HEK293 (cell line): ENCODE measurements around the gene ADD1.

Experiments
- ATF2 ChIP-seq: fragments of 450-650 bp; formaldehyde crosslinking; IDR thresholded peaks from 2 replicates; pipeline ENCODE4 v1.5.1; 2016; ENCODE audit warnings: missing biosample characterization, missing genetic modification characterization, low read depth
- BCL6B ChIP-seq: fragments of 450-650 bp; formaldehyde crosslinking; IDR thresholded peaks from 2 replicates; pipeline ENCODE4 v1.5.1; 2017; ENCODE audit warnings: missing biosample characterization, missing genetic modification characterization
- GLIS2 ChIP-seq: fragments of 450-650 bp; formaldehyde crosslinking; IDR thresholded peaks from 2 replicates; pipeline ENCODE4 v1.5.1; 2016; ENCODE audit warnings: missing biosample characterization, missing genetic modification characterization
- KLF10 ChIP-seq: fragments of 450-650 bp; IDR thresholded peaks from 2 replicates; pipeline ENCODE4 v1.5.1; 2018; ENCODE audit warnings: missing biosample characterization, mild to moderate bottlenecking, missing genetic modification characterization
- MZF1 ChIP-seq: fragments of 450-650 bp; formaldehyde crosslinking; IDR thresholded peaks from 2 replicates; pipeline ENCODE4 v1.5.1; 2017; ENCODE audit warnings: missing biosample characterization, missing genetic modification characterization, borderline replicate concordance
- REPIN1 ChIP-seq: fragments of 450-650 bp; formaldehyde crosslinking; IDR thresholded peaks from 2 replicates; pipeline ENCODE4 v1.5.1; 2017; ENCODE audit warnings: missing biosample characterization, missing genetic modification characterization, low read depth
- TCF7L2 ChIP-seq: IDR thresholded peaks from 2 replicates; pipeline ENCODE4 v1.6.1; 2011; ENCODE audit warnings: low read depth, mild to moderate bottlenecking, inconsistent platforms, low read length, moderate library complexity, borderline replicate concordance
- TRIM28 ChIP-seq: IDR thresholded peaks from 2 replicates; pipeline ENCODE4 v1.6.1; 2011; ENCODE audit warnings: low read length, control low read depth, borderline replicate concordance
- WT1 ChIP-seq: fragments of 450-650 bp; formaldehyde crosslinking; IDR thresholded peaks from 2 replicates; pipeline ENCODE4 v1.5.1; 2016; ENCODE audit warnings: missing biosample characterization, missing genetic modification characterization
- ZBTB17 ChIP-seq: fragments of 450-650 bp; formaldehyde crosslinking; IDR thresholded peaks from 2 replicates; pipeline ENCODE4 v1.5.1; 2016; ENCODE audit warnings: missing biosample characterization, missing genetic modification characterization
- ZEB2 ChIP-seq: fragments of 450-650 bp; formaldehyde crosslinking; IDR thresholded peaks from 2 replicates; pipeline ENCODE4 v1.5.1; 2016; ENCODE audit warnings: missing biosample characterization, missing genetic modification characterization
- ZFP3 ChIP-seq: fragments of 450-650 bp; formaldehyde crosslinking; IDR thresholded peaks from 2 replicates; pipeline ENCODE4 v1.5.1; 2016; ENCODE audit warnings: low read depth, missing biosample characterization, missing genetic modification characterization
- ZFP37 ChIP-seq: fragments of 450-650 bp; formaldehyde crosslinking; IDR thresholded peaks from 2 replicates; pipeline ENCODE4 v1.5.1; 2016; ENCODE audit warnings: missing biosample characterization, missing genetic modification characterization
- ZIC2 ChIP-seq: fragments of 450-650 bp; formaldehyde crosslinking; IDR thresholded peaks from 2 replicates; pipeline ENCODE4 v1.5.1; 2016; ENCODE audit warnings: missing biosample characterization, missing genetic modification characterization
- ZNF121 ChIP-seq: fragments of 450-650 bp; formaldehyde crosslinking; IDR thresholded peaks from 2 replicates; pipeline ENCODE4 v1.5.1; 2016; ENCODE audit warnings: missing biosample characterization, missing genetic modification characterization
- ZNF19 ChIP-seq: fragments of 450-650 bp; formaldehyde crosslinking; IDR thresholded peaks from 2 replicates; pipeline ENCODE4; 2016; ENCODE audit warnings: missing biosample characterization, missing genetic modification characterization, low read depth
- ZNF24 ChIP-seq: fragments of 450-650 bp; formaldehyde crosslinking; IDR thresholded peaks from 2 replicates; pipeline ENCODE4 v1.5.1; 2016; ENCODE audit warnings: missing biosample characterization, missing genetic modification characterization
- ZNF324 ChIP-seq: fragments of 450-650 bp; formaldehyde crosslinking; IDR thresholded peaks from 2 replicates; pipeline ENCODE4 v1.5.1; 2016; ENCODE audit warnings: missing biosample characterization, missing genetic modification characterization
- ZNF341 ChIP-seq: fragments of 450-650 bp; formaldehyde crosslinking; IDR thresholded peaks from 2 replicates; pipeline ENCODE4; 2016; ENCODE audit warnings: low read depth, missing biosample characterization, missing genetic modification characterization
- ZNF37A ChIP-seq: fragments of 450-650 bp; IDR thresholded peaks from 2 replicates; pipeline ENCODE4 v1.5.1; 2018; ENCODE audit warnings: missing biosample characterization, missing genetic modification characterization
- ZNF404 ChIP-seq: fragments of 450-650 bp; formaldehyde crosslinking; IDR thresholded peaks from 2 replicates; pipeline ENCODE4 v1.5.1; 2017; ENCODE audit warnings: missing biosample characterization, missing genetic modification characterization
- ZNF433 ChIP-seq: fragments of 450-650 bp; formaldehyde crosslinking; IDR thresholded peaks from 2 replicates; pipeline ENCODE4 v1.5.1; 2016; ENCODE audit warnings: missing biosample characterization, missing genetic modification characterization, low read depth
- ZNF473 ChIP-seq: fragments of 450-650 bp; formaldehyde crosslinking; IDR thresholded peaks from 2 replicates; pipeline ENCODE4 v1.5.1; 2017; ENCODE audit warnings: missing biosample characterization, missing genetic modification characterization
- ZNF660 ChIP-seq: fragments of 450-650 bp; IDR thresholded peaks from 2 replicates; pipeline ENCODE4 v1.5.1; 2018; ENCODE audit warnings: missing biosample characterization, mild to moderate bottlenecking, missing genetic modification characterization
- ZNF707 ChIP-seq: fragments of 450-650 bp; formaldehyde crosslinking; IDR thresholded peaks from 2 replicates; pipeline ENCODE4 v1.5.1; 2016; ENCODE audit warnings: missing biosample characterization, missing genetic modification characterization
- ZNF791 ChIP-seq: fragments of 450-650 bp; formaldehyde crosslinking; IDR thresholded peaks from 2 replicates; pipeline ENCODE4 v1.5.1; 2016; ENCODE audit warnings: missing biosample characterization, missing genetic modification characterization
- ZNF837 ChIP-seq: fragments of 450-650 bp; formaldehyde crosslinking; IDR thresholded peaks from 2 replicates; pipeline ENCODE4 v1.5.1; 2016; ENCODE audit warnings: missing biosample characterization, missing genetic modification characterization
- TF ChIP-seq, protein P1 (sequence below): fragments of 450-650 bp; formaldehyde crosslinking; IDR thresholded peaks from 2 replicates; pipeline ENCODE4 v1.5.1; 2016; ENCODE audit warnings: missing biosample characterization, missing genetic modification characterization
- TF ChIP-seq, protein P2 (sequence below): fragments of 450-650 bp; formaldehyde crosslinking; optimal IDR thresholded peaks from 2 replicates; pipeline ENCODE3; 2016; ENCODE audit warnings: missing biosample characterization, mild to moderate bottlenecking, missing genetic modification characterization
- TF ChIP-seq, protein P3 (sequence below): fragments of 450-650 bp; formaldehyde crosslinking; IDR thresholded peaks from 2 replicates; pipeline ENCODE4 v1.5.1; 2016; ENCODE audit warnings: missing biosample characterization, missing genetic modification characterization
- TF ChIP-seq, protein P4 (sequence below): IDR thresholded peaks from 2 replicates; pipeline ENCODE4 v1.6.1; 2011; ENCODE audit warnings: mild to moderate bottlenecking, low read depth, low read length, borderline replicate concordance
- TF ChIP-seq, protein P5 (sequence below): fragments of 450-650 bp; formaldehyde crosslinking; IDR thresholded peaks from 2 replicates; pipeline ENCODE4 v1.5.1; 2016; ENCODE audit warnings: missing biosample characterization, missing genetic modification characterization

The ADD1 gene

GRCh38 chr4:2937146-2937857 lies 93.7 kb downstream of the ADD1 start (continued):
- TF ChIP-seq, protein P1, sequence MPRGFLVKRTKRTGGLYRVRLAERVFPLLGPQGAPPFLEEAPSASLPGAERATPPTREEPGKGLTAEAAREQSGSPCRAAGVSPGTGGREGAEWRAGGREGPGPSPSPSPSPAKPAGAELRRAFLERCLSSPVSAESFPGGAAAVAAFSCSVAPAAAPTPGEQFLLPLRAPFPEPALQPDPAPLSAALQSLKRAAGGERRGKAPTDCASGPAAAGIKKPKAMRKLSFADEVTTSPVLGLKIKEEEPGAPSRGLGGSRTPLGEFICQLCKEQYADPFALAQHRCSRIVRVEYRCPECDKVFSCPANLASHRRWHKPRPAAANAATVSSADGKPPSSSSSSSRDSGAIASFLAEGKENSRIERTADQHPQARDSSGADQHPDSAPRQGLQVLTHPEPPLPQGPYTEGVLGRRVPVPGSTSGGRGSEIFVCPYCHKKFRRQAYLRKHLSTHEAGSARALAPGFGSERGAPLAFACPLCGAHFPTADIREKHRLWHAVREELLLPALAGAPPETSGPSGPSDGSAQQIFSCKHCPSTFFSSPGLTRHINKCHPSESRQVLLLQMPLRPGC (tag by site-specific recombination) = no peak
- TF ChIP-seq ZNF121 (tag by site-specific recombination) (no peak), TRIM28 (no peak), BCL6B (tag by site-specific recombination) (no peak), ZNF37A (tag by site-specific recombination) (no peak), GLIS2 (peak; percentile 16; the same call in 1 of the 2 replicates), ZNF791 (no peak), ZFP37 (no peak), ATF2 (tag by site-specific recombination) (no peak), ZNF19 (tag by site-specific recombination) (no peak), ZEB2 (tag by site-specific recombination) (0 out of 2 replicates have a peak, but pooled peaks have one; percentile 28), ZNF707 (no peak), ZNF473 (tag by site-specific recombination) (no peak), KLF10 (tag by site-specific recombination) (no peak), ZNF660 (no peak), ZNF837 (tag by site-specific recombination) (no peak), TCF7L2 (no peak), ZNF341 (tag by site-specific recombination) (peak; percentile 64), MZF1 (no peak), ZNF404 (no peak), ZNF433 (tag by site-specific recombination) (no peak), ZFP3 (no peak), ZNF324 (tag by site-specific recombination) (no peak), ZIC2 (tag by site-specific recombination) (peak; percentile 50; the same call in 1 of the 2 replicates), REPIN1 (tag by site-specific recombination) (no peak), WT1 (tag by site-specific recombination) (no peak), ZNF24 (tag by site-specific recombination) (no peak), ZBTB17 (tag by site-specific recombination) (peak; percentile 17; the same call in 1 of the 2 replicates)
- TF ChIP-seq, protein P2, sequence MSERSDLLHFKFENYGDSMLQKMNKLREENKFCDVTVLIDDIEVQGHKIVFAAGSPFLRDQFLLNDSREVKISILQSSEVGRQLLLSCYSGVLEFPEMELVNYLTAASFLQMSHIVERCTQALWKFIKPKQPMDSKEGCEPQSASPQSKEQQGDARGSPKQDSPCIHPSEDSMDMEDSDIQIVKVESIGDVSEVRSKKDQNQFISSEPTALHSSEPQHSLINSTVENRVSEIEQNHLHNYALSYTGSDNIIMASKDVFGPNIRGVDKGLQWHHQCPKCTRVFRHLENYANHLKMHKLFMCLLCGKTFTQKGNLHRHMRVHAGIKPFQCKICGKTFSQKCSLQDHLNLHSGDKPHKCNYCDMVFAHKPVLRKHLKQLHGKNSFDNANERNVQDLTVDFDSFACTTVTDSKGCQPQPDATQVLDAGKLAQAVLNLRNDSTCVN (tag by site-specific recombination) = no peak
- TF ChIP-seq, protein P3, sequence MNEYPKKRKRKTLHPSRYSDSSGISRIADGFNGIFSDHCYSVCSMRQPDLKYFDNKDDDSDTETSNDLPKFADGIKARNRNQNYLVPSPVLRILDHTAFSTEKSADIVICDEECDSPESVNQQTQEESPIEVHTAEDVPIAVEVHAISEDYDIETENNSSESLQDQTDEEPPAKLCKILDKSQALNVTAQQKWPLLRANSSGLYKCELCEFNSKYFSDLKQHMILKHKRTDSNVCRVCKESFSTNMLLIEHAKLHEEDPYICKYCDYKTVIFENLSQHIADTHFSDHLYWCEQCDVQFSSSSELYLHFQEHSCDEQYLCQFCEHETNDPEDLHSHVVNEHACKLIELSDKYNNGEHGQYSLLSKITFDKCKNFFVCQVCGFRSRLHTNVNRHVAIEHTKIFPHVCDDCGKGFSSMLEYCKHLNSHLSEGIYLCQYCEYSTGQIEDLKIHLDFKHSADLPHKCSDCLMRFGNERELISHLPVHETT (tag by site-specific recombination) = no peak
- TF ChIP-seq, protein P4, sequence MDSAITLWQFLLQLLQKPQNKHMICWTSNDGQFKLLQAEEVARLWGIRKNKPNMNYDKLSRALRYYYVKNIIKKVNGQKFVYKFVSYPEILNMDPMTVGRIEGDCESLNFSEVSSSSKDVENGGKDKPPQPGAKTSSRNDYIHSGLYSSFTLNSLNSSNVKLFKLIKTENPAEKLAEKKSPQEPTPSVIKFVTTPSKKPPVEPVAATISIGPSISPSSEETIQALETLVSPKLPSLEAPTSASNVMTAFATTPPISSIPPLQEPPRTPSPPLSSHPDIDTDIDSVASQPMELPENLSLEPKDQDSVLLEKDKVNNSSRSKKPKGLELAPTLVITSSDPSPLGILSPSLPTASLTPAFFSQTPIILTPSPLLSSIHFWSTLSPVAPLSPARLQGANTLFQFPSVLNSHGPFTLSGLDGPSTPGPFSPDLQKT = no peak
- TF ChIP-seq, protein P5, sequence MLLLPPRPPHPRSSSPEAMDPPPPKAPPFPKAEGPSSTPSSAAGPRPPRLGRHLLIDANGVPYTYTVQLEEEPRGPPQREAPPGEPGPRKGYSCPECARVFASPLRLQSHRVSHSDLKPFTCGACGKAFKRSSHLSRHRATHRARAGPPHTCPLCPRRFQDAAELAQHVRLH (tag by site-specific recombination) = no peak
